ENCODE results near the gene CBFA2T2.
A peak's percentile ranks its signal among the peaks of the same experiment; 100 is the strongest.
"Not testable (repeated sequence)": the region's sequence is repeated elsewhere in the genome, so short reads cannot be mapped to it uniquely, and the experiment has no call there.

Gene CBFA2T2
- 32.4 to 67.1 (median 64.7) reads per million in 4 experiments for total RNA-seq

DNA sequence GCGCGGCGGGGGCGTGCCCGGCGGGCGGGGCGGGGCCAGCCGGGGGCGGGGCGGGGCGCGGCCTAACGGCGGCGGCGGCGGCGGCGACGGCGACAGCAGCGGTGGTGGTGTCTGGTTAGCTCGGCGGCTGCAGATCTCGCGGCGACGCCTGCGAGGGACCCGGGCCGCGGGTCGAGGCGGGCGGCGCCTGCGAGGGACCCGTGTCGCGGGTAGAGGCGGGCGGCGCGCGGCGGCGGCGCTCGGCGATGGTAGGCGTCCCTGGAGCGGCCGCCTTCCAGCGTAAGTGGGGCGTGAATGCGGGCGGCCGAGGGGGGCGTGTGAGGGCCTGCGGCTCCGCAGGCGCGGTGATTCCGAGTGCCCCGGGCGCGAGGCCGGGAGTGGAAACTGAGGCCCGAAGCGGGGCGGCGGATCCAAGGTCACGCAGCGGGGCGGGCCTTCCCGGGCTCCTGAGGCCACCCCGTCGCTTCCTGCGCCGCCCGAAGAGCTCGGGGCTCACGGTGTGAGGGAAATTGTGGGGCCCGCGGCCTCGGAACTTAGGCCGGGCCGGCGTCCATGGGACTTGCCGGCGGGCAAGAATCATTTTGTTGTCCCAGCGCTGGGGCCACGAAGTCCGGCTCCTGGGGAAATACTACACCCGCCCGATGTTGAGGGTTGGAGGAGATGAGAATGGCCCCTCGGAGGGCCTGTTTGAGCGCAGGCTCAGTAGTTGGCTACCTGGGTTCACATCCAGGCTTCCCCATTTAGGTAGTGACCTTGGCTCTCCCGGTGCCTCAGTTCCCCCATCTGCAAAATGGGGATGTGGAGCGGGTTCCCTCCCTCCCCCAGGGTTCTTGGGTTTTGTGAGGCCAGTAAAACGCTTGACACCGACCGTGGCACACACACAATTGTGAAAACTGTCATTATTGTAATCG lies at the start of gene CBFA2T2:
CBFA2T2 (plus strand) TSS at position 74 of the 911 bp plus-strand sequence; CDS start at position 246, 172 bp downstream.
- DNase-seq, result peak; percentile 66

DNA sequence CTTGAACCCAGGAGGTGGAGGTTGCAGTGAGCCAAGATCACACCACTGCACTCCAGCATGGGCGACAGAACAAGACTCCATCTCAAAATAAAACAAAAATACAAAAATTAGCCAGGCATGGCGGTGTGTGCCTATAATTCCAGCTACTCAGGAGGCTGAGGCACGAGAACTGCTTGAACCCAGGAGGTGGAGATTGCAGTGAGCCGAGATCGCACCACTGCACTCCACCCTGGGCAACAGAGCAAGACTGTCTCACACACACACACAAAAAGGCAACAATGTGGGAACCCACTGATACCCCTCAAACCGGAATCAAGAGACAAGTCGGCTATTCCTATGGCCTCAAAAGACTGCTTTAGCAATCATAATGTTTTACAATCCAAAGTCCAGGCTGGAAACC lies 49.3 kb upstream of the CBFA2T2 start:
- DNase-seq, result not testable (repeated sequence)

DNA sequence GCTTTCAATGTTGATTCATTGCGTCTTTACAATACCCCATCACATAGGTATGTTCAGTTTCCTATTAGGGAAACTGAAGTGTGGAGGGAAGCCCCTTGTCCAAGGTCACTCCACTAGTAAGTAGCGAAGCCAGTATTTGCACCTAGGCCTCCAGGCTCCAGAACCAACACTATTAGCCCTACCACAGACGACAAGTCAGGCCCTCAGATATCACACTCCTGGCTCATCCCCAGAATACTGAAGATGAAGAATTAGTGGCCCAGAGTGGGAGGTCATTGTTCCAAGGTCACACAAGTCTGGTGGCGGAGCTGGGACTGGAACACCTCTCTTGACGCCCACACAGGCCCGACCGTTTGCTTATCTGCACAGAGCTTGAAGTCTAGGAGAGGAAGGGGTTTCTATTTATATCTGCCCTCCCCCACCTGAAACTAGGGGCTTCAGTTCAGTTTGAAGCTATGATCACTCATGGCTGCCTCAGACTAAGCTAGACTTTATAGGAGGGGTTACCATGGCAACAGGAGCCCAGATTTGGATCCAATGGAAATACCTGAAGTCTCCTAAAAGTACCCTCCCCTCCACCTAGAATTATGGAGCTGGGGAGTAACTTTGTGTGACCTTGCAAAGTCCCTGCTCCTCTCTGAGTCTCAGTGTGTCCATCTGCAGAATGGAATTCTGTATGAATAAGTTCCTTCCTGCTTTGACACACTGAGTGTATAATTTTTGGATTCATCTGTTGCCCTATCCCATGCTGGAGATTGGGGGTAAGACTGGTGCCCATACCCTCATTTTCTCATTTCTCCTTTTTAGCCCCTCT lies 48.5 kb upstream of the CBFA2T2 start:
- DNase-seq, result no peak

DNA sequence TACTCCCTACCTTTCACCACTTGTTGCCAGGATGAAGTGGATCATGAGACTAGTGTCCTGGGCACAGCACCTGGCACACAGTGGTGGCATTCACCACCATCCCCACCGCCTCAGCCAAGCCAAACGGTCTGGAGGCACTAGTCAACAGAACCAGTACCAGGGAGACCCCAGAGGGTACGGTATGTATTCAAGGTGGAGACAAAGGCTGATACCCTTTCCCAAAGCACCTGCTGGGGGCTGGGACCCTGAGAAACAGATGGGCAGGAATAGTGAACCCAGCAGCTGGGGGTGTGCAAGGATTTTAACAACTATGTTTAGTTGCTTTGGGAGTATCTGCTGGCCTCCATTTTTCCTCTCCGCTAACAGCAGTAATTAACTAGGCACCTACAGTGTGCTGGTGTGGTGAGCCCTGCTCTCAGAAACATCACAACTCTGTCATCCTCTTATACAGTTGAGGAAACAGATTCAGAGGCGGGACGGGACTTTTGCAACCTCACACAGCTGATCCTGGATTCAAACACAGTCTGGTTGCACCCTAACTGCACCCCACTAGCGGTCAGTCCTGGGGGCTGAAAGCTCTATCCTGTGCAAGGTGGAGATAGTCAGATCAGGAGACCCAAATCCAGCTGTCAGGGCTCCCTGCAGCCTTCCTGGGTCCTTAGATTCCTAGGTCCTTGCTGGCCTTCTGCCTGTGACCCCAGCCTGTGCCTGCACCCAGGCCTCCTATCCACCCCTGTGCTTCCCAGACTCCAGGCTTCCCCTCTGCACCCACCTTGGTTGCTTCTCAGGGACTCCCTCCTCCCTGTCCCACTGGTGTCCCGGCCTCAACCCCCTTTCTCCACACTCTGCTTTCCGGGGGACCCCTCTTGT lies 47.5 kb upstream of the CBFA2T2 start:
- DNase-seq, result no peak

DNA sequence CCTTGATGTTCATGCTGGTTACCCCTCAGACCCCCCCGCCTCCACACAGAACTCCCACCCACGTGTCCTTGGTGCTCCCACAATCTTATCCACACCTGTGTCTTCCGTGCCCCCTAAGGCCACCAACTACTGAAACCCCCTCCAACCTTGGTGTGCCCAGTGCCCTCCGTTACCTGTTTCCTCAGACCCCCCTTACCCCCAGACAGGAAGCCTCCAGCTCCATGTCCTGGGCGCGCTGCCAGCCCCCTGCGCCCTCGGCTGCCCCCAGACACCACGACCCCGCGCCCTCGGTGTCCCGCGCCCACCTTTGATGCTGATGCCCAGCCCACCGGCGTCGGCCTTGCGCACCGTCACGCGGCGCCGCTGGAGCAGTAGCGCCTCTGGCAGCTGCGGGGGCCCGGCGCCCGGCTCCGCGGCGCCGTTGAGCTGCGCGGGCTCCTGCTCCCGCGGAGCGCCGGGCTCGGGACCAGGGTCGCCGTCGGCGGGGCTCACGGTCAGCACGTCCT lies 46.8 kb upstream of the CBFA2T2 start:
- peak; percentile 13 for DNase-seq

DNA sequence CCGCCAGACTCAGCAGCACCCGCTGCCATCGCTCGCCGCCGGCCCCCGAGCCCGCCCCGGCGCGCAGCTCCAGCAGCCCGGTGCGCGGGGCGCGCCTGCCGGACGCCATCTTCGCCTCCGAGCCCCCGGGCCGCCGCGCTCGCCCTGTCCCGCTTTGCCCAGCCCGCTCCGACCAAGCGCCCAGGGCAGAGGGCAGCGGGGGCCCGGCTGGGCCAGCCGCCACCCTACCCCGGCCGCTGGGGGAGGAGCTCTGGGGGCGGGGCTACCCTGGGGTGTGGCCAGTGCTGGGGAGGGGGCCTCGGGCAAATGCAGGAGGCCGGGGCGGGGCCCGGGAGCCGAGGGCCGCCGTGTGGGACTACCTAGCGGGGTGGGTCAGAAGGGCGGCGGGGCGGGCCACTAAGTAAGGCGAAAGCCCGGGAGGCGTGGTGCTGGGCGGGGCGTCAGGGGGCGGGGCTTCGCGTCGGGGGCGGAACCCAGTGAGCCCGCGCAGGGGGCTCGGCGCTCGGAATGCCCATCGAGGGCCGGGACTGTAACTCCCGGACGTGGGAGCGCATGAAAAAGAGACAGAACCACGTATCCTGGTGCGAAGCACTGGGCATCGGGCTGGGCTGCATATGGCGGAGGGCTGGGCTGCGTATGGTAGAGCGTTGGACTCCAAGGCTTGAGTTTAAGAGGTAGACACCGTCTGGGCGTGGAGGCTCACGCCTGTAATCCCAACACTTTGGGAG lies 46.2 kb upstream of the CBFA2T2 start, which contains the start of gene SNTA1:
SNTA1 (minus strand) TSS at position 252 of the 728 bp plus-strand sequence; CDS start at position 109, 143 bp downstream.
- peak; percentile 80 for DNase-seq

DNA sequence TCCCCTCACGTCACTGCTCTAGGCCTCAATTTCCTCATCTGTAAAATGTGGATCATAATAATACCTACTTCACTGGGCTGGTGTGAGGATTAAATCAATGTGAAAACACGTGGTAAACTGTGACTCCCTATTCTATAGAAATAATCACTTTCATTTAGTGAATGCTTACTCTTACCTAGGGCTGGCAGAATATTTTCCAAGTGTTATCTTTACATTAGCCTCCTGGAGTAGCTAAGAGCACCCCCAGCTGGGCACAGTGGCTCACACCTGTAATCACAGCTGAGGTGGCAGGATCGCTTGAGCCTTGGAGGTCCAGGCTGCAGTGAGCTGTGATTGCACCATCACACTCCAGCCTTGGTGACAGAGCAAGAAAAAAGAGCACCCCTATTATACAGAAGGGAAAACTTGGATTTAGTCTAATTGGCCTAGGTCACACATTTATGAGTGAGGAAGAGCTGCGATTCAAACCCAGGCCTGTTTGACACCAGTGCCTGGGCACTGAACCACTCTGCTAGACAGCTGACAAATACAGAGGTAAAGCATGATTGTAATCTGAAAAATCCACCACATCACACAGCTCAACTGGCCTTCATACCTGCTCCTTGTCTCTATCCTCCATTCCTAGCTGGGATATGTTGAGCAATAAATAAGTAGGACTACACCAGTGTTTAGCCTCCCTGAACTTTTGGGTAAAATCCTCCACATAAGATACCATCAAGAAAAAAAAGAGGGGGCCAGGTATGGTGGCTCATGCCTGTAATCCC lies 44.9 kb upstream of the CBFA2T2 start:
- no peak for DNase-seq

DNA sequence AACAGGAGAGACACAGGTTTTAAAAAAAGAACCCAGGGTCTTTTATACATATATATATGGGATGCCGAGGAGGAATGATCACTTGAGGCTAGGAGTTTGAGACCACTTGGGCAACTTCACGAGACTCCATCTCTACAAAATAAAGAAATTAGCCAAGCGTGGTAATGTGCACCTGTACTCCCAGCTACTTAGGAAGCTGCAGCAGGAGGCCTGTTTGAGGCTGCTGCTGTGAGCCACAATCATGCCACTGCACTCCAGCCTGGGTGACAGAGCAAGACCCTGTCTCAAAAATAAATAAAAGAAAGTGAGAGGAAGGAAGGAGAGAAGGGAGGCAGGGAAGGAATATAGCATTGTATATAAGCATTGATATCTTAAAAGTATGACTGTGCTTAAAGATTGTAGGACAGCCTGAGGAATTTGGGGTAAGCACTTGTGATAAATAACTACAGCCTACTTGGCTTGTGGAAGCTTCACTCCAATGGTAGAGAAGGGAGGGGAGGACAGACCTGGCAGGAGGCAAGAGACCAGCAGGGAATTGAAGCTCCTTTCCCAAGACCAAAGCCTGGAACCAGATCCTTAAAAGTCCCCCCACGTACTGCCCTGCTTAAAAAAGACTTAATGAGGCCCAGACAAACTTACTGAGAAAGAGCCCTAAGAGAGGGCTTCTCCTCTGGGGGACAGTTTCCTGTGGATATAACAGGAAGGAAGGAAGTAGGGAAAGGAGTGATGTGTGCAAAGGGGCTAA lies 43.8 kb upstream of the CBFA2T2 start:
- DNase-seq, result no peak

DNA sequence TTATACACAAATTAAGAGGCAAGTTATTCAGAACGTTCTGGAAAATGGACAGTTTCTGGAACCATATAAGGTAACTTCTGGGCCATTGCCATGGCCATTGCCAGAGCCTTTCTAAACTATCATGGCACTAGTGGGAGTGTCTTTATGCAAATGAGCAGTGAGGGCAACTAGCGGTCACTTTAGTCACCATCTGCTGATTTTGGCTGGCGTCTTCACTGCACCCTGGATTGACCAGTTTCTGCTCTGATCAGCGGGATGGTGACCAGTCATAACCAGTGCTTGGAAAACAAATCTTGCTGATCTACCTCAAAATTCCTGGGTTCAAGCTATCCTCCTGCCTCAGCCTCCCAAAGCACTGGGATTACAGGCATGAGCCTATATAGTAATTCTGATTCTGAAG lies 39.0 kb upstream of the CBFA2T2 start:
- no peak for DNase-seq

DNA sequence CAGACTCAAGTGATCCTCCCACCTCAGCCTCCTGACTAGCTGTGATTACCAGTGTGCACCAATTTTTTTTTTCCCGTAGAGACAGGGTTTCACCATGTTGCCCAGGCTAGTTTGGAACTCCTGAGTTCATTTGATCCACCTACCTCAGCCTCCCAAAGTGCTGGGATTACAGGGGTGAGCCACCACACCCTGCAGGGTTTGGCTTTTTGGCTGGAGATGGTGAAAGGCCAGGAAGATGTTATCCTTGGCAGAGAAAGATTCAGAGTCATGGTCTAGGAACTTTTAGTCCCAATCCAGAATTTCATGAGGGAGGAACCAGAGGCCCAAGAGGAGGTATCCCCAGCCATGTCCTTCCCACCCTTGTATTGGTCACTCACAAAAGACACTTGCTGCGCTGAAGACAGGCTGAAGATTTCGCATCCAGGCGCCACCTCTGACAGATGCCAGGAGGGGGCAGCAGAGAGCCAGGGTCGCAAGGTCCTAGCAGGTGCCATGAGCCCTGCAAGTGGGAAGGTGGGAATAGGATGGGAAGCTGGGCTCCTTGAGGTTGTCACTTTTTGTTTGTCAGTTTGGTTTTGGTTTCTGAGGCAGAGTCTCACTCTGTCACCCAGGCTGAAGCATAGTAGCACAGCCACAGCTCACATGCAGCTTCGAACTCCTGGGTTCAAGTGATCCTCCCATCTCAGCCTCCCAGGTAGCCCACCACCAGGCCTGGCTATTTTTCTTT lies 32.8 kb upstream of the CBFA2T2 start:
- peak; percentile 68 for DNase-seq

DNA sequence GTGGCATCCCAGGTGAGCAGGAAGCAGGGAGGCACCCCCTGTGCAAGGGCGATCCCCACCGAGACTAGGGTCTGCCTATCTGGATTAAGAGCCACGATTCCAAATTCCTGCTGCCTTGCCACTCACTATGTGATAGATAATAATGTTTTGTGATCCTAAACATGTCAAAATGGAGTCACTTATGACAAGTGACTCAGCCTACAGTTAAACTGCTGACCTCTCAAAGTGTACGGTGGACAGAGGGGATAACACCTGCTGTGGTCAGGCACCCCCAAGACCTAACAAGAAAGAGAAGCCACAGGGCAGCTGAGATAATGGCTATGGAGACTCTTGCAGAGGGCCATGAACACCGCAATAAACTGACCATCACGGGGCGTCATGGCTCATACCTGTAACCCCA lies 30.3 kb upstream of the CBFA2T2 start:
- DNase-seq, result no peak

DNA sequence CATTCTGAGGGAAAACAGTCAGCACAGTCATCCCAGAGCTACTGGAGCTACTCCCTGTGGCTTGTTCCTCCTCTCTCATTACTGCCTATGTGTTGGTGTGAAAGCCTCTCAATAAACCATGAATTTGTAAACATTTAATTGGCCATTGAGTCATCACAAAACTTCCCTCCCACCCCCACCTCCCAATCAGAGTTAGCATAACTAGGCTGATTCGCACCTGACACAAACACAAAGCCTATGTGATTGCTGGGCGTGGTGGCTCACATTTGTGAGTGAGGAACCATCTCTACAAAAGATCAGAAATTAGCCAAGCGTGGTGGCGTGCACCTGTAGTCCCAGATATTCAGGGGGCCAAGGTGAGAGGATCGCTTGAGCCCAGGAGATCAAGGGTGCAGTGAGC lies 29.2 kb upstream of the CBFA2T2 start:
- DNase-seq, result no peak

DNA sequence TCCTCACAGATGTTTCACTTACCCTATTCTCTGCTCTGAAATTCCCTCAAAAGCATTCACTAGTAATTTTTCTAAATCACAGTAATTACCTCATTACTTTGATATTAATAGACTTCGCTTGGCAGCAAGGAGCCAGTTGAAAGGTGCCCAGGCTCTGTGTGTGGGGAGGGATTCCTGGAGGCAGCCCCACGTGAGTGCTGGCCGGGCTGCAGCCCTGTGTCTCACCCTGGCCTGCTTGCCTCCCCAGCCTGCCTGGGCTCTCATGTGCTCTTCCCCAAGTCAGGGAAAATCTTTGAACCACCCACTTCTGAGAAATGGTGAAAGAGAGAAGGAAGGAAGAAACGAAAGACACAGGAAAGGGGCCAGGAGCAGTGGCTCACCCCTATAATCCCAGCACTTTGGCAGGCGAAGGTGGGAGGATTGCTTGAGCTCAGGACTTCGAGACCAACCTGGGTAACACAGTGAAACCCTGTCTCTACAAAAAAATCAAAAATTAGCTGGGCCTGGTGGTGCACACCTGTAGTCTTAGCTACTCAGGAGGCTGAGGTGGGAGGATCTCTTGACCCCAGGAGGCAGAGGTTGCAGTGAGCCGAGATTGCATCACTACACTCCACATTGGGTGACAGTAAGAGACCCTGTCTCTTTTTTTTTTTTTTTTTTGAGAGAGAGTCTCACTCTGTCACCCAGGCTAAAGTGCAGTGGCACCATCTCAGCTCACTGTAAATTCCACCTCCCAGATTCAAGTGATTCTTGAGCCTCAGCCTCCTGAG lies 26.4 kb upstream of the CBFA2T2 start:
- DNase-seq, result no peak

DNA sequence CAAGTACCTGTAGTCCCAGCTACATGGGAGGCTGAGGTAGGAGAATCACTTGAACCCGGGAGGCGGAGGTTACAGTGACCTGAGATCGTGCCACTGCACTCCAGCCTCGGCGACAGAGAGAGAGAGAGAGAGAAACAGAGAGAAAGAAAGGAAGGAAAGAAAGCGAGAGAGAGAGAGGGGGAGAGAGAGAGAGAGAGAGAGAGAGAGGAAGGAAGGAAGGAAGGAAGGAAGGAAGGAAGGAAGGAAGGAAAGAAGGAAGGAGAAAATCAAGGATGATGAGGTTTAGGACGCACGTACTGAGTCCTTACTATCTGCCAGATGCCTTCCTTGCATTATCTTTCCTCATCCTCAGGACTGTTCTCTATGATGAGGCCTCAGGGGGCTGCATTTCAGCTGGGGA lies 25.1 kb upstream of the CBFA2T2 start:
- not testable (repeated sequence) for DNase-seq

DNA sequence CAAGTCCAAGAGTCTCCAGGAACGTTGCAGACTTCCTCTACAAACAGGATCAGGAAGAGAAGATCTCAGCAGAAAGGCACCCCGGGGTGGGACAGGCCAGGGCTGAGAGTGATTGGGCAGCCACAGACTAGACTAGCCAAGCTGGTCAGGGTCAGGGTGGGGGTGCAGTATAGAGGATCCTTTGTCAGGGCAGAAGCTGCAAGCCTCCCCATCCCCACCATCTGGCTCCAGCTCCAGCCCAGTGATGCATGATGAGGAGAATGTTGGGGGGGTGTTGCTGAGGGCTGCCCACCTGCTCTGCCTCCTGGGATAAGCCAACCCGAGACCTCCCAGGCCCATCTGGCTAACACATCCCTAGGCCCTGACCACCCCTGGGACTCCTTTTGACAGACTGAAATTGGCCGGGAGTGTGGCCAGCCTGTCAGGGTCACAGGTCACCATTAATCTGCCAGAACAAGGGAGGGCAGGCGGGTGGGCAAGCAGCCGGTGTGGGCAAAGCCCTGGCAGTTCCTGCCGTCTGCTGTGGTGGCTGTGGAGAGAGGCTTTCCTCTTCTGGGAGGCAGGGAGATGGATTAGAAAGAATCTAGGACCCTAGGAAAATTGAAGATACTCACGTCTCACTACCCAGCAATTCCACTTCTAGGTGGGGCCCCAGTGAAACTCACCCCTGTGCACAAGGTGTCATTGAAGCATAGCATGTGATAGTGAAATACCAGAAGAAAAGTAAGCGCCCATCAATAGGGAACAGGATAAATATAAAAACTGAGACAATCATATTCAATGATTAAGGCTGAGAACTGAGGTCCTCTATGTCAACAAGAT lies 24.2 kb upstream of the CBFA2T2 start:
- no peak for DNase-seq

DNA sequence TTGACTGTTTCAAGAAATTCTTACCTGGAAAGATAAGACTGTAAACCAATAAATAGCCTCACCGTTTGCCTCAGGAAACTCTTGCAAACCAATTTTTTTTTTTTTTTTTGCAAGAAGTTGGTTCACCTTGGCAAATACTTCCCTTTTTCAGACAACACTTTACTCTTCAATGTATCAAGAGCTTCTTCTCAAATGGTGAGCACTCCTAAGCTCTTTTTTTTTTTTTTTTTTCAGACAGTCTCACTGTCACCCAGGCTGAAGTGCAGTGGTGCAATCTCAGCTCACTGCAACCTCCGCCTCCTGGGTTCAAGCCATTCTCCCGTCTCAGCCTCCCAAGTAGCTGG lies 23.6 kb upstream of the CBFA2T2 start:
- DNase-seq, result no peak

DNA sequence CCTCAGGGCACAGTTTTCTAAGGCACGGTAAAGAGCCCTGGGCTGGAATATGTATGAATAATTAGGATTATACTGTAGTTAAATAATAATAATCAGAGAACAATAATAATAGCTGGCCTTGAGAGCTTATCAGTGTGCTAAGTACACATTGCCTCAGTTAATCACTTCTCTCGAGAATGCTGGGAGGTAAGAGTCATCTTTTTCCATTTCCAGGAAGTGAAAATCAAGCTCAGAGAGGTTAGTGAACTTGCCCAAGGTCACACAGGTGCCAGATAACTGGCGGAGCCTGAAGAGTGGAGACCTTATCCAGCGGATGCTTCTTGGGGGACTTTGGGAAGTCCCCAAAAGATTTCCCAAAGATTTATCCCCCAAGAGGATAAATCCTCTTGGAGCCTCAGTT lies 19.4 kb upstream of the CBFA2T2 start:
- no peak for DNase-seq

DNA sequence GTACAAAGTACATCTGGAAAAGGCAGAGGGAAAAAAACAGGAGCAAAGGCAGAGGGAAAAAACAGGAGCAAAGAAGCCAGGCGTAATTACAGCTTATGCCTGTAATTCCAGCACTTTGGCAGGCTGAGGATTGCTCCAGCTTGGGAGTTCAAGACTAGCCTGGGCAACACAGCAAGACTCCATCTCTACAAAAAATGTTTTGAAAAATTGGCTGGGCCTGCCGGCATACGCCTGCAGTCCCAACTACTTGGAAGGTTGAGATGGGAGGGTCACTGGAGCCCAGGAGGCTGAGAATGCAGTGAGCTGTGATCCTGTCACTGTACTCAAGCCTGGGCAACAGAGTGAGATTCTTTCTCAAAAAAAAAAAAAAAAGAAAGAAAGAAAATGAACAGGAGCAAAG lies 19.0 kb upstream of the CBFA2T2 start:
- no peak for DNase-seq
